Measurements from ENCODE around the gene SEPHS2. TPM values are rescaled to one million over a fixed set of nuclear protein-coding genes. Genes with fewer than 3 reads are reported as not detected.

SEPHS2 gene
- total RNA-seq, 1 donor from 2014 or later: 37.0 TPM

DNA sequence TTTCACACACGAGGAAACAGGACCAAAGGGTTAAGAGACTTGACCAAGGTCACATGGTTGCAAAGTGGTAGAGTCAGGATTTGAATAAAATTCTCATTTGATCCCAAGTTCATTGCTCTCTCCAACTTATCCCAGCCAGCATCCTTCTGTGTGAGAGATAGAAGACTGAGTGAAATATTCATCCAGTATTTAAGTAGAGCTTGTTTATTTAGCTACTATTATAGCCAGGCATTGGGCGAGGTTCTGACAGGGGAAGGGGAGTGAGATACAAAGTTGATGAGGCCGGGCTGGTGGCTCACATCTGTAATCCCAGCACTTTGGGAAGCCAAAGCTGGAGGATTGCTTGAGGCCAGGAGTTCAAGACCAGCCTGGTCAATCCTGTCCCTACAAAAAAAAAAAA lies 31.3 kb upstream of the SEPHS2 start:
- Histone ChIP-seq H3K79me2 (ENCODE audit: insufficient read depth, low read length) (no peaks in the 10 kb centered on the region), H3K27me3 (ENCODE audit: insufficient read depth, low read length) (peaks cover 26% of the 10 kb centered on the region), H2AFZ (ENCODE audit: low read depth, low read length) (no peak overlapping the region), H3K9me3 (ENCODE audit: insufficient read depth, low read depth, low read length) (no peaks in the 10 kb centered on the region), H3K36me3 (ENCODE audit: insufficient read depth, low read length) (no peaks in the 10 kb centered on the region), H4K20me1 (ENCODE audit: insufficient read depth, low read length) (no peaks in the 10 kb centered on the region), H3K27ac (ENCODE audit: low read depth, low read length) (no peak overlapping the region), H3K4me2 (ENCODE audit: low read length) (no peak overlapping the region), H3K9ac (ENCODE audit: low read length) (no peak overlapping the region), H3K4me3 (ENCODE audit: insufficient read depth, low read depth, low read length) (no peak overlapping the region), H3K4me1 (ENCODE audit: insufficient read depth, low read length) (no peaks in the 10 kb centered on the region)
- no peak for FAIRE-seq
- Mint-ChIP-seq H3K27me3 (ENCODE audit: low read depth, unreplicated experiment) (peaks cover 38% of the 10 kb centered on the region), H3K9me3 (ENCODE audit: unreplicated experiment) (no peaks in the 10 kb centered on the region), H3K36me3 (ENCODE audit: low read depth, unreplicated experiment) (peaks cover 3% of the 10 kb centered on the region), H3K4me3 (ENCODE audit: unreplicated experiment) (no peak overlapping the region), H3K4me1 (ENCODE audit: low read depth, unreplicated experiment) (no peaks in the 10 kb centered on the region), H3K27ac (ENCODE audit: unreplicated experiment) (no peak overlapping the region)
- TF ChIP-seq, protein P1, sequence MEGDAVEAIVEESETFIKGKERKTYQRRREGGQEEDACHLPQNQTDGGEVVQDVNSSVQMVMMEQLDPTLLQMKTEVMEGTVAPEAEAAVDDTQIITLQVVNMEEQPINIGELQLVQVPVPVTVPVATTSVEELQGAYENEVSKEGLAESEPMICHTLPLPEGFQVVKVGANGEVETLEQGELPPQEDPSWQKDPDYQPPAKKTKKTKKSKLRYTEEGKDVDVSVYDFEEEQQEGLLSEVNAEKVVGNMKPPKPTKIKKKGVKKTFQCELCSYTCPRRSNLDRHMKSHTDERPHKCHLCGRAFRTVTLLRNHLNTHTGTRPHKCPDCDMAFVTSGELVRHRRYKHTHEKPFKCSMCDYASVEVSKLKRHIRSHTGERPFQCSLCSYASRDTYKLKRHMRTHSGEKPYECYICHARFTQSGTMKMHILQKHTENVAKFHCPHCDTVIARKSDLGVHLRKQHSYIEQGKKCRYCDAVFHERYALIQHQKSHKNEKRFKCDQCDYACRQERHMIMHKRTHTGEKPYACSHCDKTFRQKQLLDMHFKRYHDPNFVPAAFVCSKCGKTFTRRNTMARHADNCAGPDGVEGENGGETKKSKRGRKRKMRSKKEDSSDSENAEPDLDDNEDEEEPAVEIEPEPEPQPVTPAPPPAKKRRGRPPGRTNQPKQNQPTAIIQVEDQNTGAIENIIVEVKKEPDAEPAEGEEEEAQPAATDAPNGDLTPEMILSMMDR (IDR thresholded peaks at IDR 0.05; ENCODE audit: insufficient read depth, low read depth, low read length): no peak
- no peak for TF ChIP-seq EZH2 (IDR thresholded peaks at IDR 0.05; ENCODE audit: insufficient read depth, low read length)
- DNase-seq (ENCODE audit: low read depth): no peak

DNA sequence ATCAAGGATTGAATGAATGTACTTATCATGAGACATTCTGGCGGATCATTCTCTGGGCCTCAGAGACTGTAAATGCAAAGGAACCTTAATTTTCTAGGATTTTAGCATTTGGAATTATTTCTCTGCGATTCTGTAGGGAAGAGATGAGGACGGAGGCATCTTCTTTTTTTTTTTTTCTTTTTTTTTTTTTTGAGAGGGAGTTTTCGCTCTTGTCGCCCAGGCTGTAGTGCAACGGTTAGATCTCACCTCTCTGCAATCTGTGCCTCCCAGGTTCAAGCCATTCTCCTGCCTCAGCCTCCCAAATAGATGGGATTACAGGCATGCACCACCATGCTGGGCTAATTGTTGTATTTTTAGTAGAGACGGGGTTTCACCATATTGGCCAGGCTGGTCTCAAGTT lies 29.0 kb upstream of the SEPHS2 start:
- FAIRE-seq (no peak), DNase-seq (ENCODE audit: low read depth) (no peak)
- Histone ChIP-seq H3K27ac (ENCODE audit: low read depth, low read length) (no peak overlapping the region), H3K9ac (ENCODE audit: low read length) (no peak overlapping the region), H3K36me3 (ENCODE audit: insufficient read depth, low read length) (no peaks in the 10 kb centered on the region), H3K4me3 (ENCODE audit: insufficient read depth, low read depth, low read length) (no peak overlapping the region), H3K4me2 (ENCODE audit: low read length) (no peak overlapping the region), H3K4me1 (ENCODE audit: insufficient read depth, low read length) (no peaks in the 10 kb centered on the region), H2AFZ (ENCODE audit: low read depth, low read length) (no peak overlapping the region), H3K79me2 (ENCODE audit: insufficient read depth, low read length) (no peaks in the 10 kb centered on the region), H3K27me3 (ENCODE audit: insufficient read depth, low read length) (peaks cover 23% of the 10 kb centered on the region), H4K20me1 (ENCODE audit: insufficient read depth, low read length) (no peaks in the 10 kb centered on the region), H3K9me3 (ENCODE audit: insufficient read depth, low read depth, low read length) (no peaks in the 10 kb centered on the region)
- H3K4me1 Mint-ChIP-seq (ENCODE audit: low read depth, unreplicated experiment): no peaks in the 10 kb centered on the region
- no peak overlapping the region for H3K27ac Mint-ChIP-seq (ENCODE audit: unreplicated experiment)
- H3K4me3 Mint-ChIP-seq (ENCODE audit: unreplicated experiment): no peak overlapping the region
- no peaks in the 10 kb centered on the region for H3K9me3 Mint-ChIP-seq (ENCODE audit: unreplicated experiment)
- TF ChIP-seq, protein P1 (IDR thresholded peaks at IDR 0.05; ENCODE audit: insufficient read depth, low read depth, low read length): no peak
- no peak for TF ChIP-seq EZH2 (IDR thresholded peaks at IDR 0.05; ENCODE audit: insufficient read depth, low read length)
- H3K27me3 Mint-ChIP-seq (ENCODE audit: low read depth, unreplicated experiment): peaks cover 22% of the 10 kb centered on the region
- peaks cover 3% of the 10 kb centered on the region for H3K36me3 Mint-ChIP-seq (ENCODE audit: low read depth, unreplicated experiment)

DNA sequence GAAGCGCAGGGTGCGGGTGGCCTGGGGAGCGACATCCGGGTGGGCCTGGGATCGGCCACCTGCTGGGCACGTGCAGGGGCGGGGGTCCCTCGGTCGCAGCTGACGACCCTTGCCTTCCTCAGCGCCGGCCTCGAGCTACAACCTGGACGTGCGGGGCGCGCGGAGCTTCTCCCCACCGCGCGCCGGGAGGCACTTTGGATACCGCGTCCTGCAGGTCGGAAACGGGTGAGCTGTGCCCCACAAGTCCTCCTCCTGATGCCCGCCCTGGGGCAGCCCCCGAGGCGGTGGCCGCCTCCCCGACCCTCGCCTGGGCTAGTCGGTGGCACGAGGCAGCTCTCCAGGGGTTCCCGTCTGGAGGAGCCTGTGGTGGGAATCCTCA lies 28.4 kb upstream of the SEPHS2 start:
- FAIRE-seq (no peak), DNase-seq (ENCODE audit: low read depth) (no peak)
- Histone ChIP-seq H3K27ac (ENCODE audit: low read depth, low read length) (no peak overlapping the region), H3K36me3 (ENCODE audit: insufficient read depth, low read length) (no peaks in the 10 kb centered on the region), H3K79me2 (ENCODE audit: insufficient read depth, low read length) (no peaks in the 10 kb centered on the region), H3K4me3 (ENCODE audit: insufficient read depth, low read depth, low read length) (no peak overlapping the region), H3K4me1 (ENCODE audit: insufficient read depth, low read length) (no peaks in the 10 kb centered on the region), H3K9me3 (ENCODE audit: insufficient read depth, low read depth, low read length) (no peaks in the 10 kb centered on the region), H2AFZ (ENCODE audit: low read depth, low read length) (no peak overlapping the region), H4K20me1 (ENCODE audit: insufficient read depth, low read length) (no peaks in the 10 kb centered on the region), H3K27me3 (ENCODE audit: insufficient read depth, low read length) (peaks cover 23% of the 10 kb centered on the region), H3K9ac (ENCODE audit: low read length) (no peak overlapping the region), H3K4me2 (ENCODE audit: low read length) (no peak overlapping the region)
- peaks cover 22% of the 10 kb centered on the region for H3K27me3 Mint-ChIP-seq (ENCODE audit: low read depth, unreplicated experiment)
- peaks cover 3% of the 10 kb centered on the region for H3K36me3 Mint-ChIP-seq (ENCODE audit: low read depth, unreplicated experiment)
- H3K27ac Mint-ChIP-seq (ENCODE audit: unreplicated experiment): no peak overlapping the region
- H3K4me1 Mint-ChIP-seq (ENCODE audit: low read depth, unreplicated experiment): peaks cover 2% of the 10 kb centered on the region
- TF ChIP-seq EZH2 (IDR thresholded peaks at IDR 0.05; ENCODE audit: insufficient read depth, low read length): peak; percentile 62
- TF ChIP-seq, protein P1 (IDR thresholded peaks at IDR 0.05; ENCODE audit: insufficient read depth, low read depth, low read length): no peak
- no peaks in the 10 kb centered on the region for H3K9me3 Mint-ChIP-seq (ENCODE audit: unreplicated experiment)
- no peak overlapping the region for H3K4me3 Mint-ChIP-seq (ENCODE audit: unreplicated experiment)

Data from astrocyte (in vitro differentiated cells and primary cell).